Thyroid gland (tissue), 4 donors: ENCODE results near the gene UQCR11. TPM values are rescaled to one million over a fixed set of nuclear protein-coding genes. Genes with fewer than 3 reads are reported as not detected.

ENCODE experiments used
- DNase-seq, 2 donors: peaks; one replicate each; pipeline ENCODE4 v3.0.0-alpha.2; 2019
- H3K27ac ChIP-seq, 3 donors: fragments of 200-600 bp; sonication (generic); 1 replicate in 2 of 3; 2 replicates in 1 of 3; pipeline ENCODE4 v1.5.1; 2016 to 2019; ENCODE audit warnings: mild to moderate bottlenecking in 1 of 3, moderate library complexity in 1 of 3
- H3K27me3 ChIP-seq: fragments of 200-600 bp; sonication (generic); one replicate; pipeline ENCODE4 v1.5.1; 2019
- H3K36me3 ChIP-seq, 2 donors: fragments of 200-600 bp; sonication (generic); one replicate each; pipeline ENCODE4 v1.5.1; 2016 to 2019
- H3K4me1 ChIP-seq, 2 donors: fragments of 200-600 bp; sonication (generic); one replicate each; pipeline ENCODE4 v1.5.1; 2017 to 2019
- H3K4me3 ChIP-seq, 3 donors: fragments of 200-600 bp; sonication (generic); replicated peaks in 1 of 3; 1 replicate in 2 of 3; 2 replicates in 1 of 3; pipeline ENCODE4 v1.5.1; 2016; ENCODE audit warnings: mild to moderate bottlenecking in 1 of 3
- H3K9me3 ChIP-seq: fragments of 200-600 bp; sonication (generic); one replicate; pipeline ENCODE4 v1.5.1; 2017
- POLR2A ChIP-seq, 2 donors: fragments of 450-650 bp; IDR thresholded peaks; one replicate each; pipeline ENCODE4 v1.6.1; 2017; ENCODE audit warnings: antibody characterized with exemption in 2 of 2, mild to moderate bottlenecking in 2 of 2, moderate library complexity in 1 of 2
- WGBS, 2 donors: methylation state at CpG; one replicate each; pipeline ENCODE4 v1.1.5; 2017; 5-methylcytosine and 5-hydroxymethylcytosine counted together
- intact Hi-C: fragments of 100-400 bp; cut with DNase I; formaldehyde crosslinking; loops from one replicate; pipeline ENCODE4 v1.15.1; 2023
- total RNA-seq, 4 donors: library from RNA; depleted of rRNA; stranded (reverse); fragments of >200 nt; gene quantifications; one replicate each; pipeline ENCODE4 v1.2.3, GENCODE V29; 2016
- TF ChIP-seq, protein P1 (sequence below), 6 experiments: fragments of 200-600 bp in 3 of 6; fragments of 450-650 bp in 3 of 6; sonication (generic) in 3 of 6; IDR thresholded peaks; one replicate each; pipeline ENCODE4 v1.5.1; 2016 to 2019; ENCODE audit warnings: antibody characterized with exemption in 6 of 6, mild to moderate bottlenecking in 2 of 6, inconsistent platforms in 1 of 6, moderate library complexity in 1 of 6

UQCR11 gene
- total RNA-seq, 4 donors from 2014 or later: 52.0 to 154 (median 61.9) TPM

DNA sequence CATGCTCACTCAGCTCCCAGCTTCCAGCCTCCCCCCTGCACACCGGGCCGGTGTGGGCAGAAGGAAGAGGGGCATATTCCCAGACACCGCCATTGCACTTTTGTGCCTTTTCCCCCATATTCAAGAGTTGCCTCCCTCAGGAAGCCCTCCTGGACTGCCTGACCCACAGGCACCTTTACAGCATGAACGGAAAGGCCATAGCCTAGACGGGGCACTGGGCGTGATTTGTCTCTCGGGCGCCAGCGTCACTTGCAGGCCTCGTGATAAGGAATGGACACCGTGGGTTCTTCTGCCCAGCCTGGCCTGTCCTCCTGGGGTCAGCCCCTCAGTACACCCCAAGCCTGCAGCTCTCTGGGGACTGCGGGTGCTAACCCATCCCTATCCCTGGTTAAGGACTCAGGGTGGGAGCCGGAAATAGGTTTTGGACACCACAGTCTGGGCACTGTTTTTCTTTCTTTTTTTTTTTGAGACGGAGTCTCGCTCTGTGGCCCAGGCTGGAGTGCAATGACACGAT is 933 bp upstream of the UQCR11 start:
- H3K4me1 ChIP-seq: peaks cover 17 to 30% of the 10 kb centered on the region in 2 donors
- 17 to 20% methylated on average over 16 of the region's 16 CpGs for WGBS, 2 donors
- H3K27ac ChIP-seq: peak overlapping the region; percentile 34 to 83 (median 83)
- intact Hi-C loops: loop anchor here (2.0 kb wide), 1 partner anchor 45 kb away; no protein-coding TSS in a partner anchor
- H3K4me3 ChIP-seq: peak overlapping the region in 1 of 3 donors; percentile 97
- no peak for DNase-seq
- peaks cover 0 to under 1% of the 10 kb centered on the region in 2 donors for H3K36me3 ChIP-seq
- H3K9me3 ChIP-seq: no peaks in the 10 kb centered on the region
- TF ChIP-seq, protein P1, sequence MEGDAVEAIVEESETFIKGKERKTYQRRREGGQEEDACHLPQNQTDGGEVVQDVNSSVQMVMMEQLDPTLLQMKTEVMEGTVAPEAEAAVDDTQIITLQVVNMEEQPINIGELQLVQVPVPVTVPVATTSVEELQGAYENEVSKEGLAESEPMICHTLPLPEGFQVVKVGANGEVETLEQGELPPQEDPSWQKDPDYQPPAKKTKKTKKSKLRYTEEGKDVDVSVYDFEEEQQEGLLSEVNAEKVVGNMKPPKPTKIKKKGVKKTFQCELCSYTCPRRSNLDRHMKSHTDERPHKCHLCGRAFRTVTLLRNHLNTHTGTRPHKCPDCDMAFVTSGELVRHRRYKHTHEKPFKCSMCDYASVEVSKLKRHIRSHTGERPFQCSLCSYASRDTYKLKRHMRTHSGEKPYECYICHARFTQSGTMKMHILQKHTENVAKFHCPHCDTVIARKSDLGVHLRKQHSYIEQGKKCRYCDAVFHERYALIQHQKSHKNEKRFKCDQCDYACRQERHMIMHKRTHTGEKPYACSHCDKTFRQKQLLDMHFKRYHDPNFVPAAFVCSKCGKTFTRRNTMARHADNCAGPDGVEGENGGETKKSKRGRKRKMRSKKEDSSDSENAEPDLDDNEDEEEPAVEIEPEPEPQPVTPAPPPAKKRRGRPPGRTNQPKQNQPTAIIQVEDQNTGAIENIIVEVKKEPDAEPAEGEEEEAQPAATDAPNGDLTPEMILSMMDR (IDR thresholded peaks at IDR 0.05): no peak
- TF ChIP-seq POLR2A (IDR thresholded peaks at IDR 0.05): no peak
- H3K27me3 ChIP-seq: no peaks in the 10 kb centered on the region

DNA sequence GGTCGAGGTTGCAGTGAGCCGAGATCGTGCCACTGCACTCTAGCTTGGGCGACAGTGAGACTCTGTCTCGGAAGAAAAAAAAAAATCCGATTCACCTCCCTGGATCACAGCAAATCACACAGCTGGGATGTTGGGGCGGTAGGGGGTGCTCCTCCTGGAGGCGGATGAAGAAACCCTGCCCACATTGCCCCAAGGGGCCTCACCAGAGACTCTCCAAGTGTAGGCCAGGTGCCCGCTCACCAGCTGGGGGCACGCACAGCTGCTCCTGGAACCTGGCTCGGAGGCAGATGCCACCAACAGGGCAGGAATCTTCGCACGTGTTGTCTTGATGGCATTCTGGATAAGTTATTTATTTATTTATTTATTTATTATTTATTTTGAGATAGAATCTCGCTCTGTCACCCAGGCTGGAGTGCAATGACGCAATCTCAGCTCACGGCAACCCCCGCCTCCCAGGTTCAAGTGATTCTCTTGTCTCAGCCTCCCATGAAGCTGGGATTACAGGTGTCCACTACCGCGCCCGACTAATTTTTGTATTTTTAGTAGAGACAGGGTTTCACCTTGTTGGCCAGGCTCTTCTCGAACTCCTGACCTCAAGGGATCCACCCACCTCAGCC is 3.1 kb downstream of the UQCR11 start:
- intact Hi-C loops: loop anchor here (5.0 kb wide), 1 partner anchor 35 kb away; the partner anchor contains the start of gene MEX3D
- TF ChIP-seq, protein P1 (IDR thresholded peaks at IDR 0.05): no peak
- TF ChIP-seq POLR2A (IDR thresholded peaks at IDR 0.05): no peak
- H3K9me3 ChIP-seq: no peaks in the 10 kb centered on the region
- 95% methylated on average over 20 to 21 of the region's 21 CpGs for WGBS, 2 donors
- no peak overlapping the region for H3K4me3 ChIP-seq
- H3K27ac ChIP-seq: no peak overlapping the region
- peaks cover 9 to 13% of the 10 kb centered on the region in 2 donors for H3K36me3 ChIP-seq
- peaks cover 17 to 30% of the 10 kb centered on the region in 2 donors for H3K4me1 ChIP-seq
- DNase-seq: no peak
- no peaks in the 10 kb centered on the region for H3K27me3 ChIP-seq

DNA sequence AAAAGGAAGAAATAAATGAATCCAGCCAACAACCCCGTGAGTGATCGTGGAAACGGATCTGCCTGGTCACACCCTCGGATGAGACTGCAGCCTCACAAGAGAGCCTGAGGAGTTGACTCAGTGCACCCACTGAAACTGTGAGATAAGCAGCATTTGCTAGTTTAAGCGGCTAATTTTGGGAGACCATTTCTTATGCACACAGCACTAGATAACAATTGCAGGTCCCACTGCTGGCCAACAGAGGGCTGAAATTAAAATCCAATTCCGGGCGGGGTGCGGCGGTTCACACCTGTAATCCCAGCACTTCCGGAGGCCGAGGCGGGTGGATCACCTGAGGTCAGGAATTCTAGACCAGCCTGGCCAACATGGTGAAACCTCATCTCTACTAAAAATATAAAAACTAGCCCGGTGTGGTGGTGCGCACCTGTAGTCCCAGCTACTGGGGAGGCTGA is 3.6 kb downstream of the UQCR11 start:
- DNase-seq: no peak
- intact Hi-C loops: loop anchor here (5.0 kb wide), 1 partner anchor 34 kb away; the partner anchor contains the start of gene MEX3D
- WGBS, 2 donors: 95% methylated on average over 14 of the region's 14 CpGs
- Histone ChIP-seq H3K4me3 (no peak overlapping the region), H3K9me3 (no peaks in the 10 kb centered on the region), H3K36me3 (peaks cover 14% of the 10 kb centered on the region in 2 donors), H3K4me1 (peaks cover 17 to 30% of the 10 kb centered on the region in 2 donors), H3K27ac (no peak overlapping the region), H3K27me3 (no peaks in the 10 kb centered on the region)
- TF ChIP-seq POLR2A (IDR thresholded peaks at IDR 0.05): no peak
- TF ChIP-seq, protein P1 (IDR thresholded peaks at IDR 0.05): no peak

DNA sequence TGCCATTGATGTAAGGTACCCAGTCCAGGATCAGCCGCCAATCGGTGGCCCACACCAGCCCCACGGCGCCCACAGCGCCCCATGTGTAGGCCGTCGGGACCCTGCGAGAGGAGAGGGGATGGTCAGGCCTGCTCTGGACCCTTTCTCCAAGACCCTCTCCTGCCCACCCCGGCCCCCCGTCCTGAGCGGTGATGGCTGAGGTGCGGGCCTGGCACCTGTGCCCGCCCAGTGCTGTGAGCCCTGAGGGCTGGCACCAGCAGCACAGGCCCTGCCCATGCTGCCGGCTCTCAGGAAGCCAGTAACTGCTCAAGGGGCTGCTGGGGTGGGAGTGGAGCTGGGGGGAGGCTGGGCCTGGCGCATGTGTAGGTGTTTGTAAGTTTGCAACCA is 5.8 kb downstream of the UQCR11 start:
- Histone ChIP-seq H3K4me1 (peaks cover 8 to 19% of the 10 kb centered on the region in 2 donors), H3K36me3 (peaks cover 14 to 17% of the 10 kb centered on the region in 2 donors), H3K4me3 (no peak overlapping the region), H3K27ac (no peak overlapping the region), H3K27me3 (no peaks in the 10 kb centered on the region), H3K9me3 (no peaks in the 10 kb centered on the region)
- DNase-seq: no peak
- intact Hi-C loops: no loop called here
- no peak for TF ChIP-seq POLR2A (IDR thresholded peaks at IDR 0.05)
- TF ChIP-seq, protein P1 (IDR thresholded peaks at IDR 0.05): no peak
- WGBS, 2 donors: 93 to 97% methylated on average over 5 of the region's 15 CpGs
